Activated CD8-positive, alpha-beta memory T cell treated with anti-CD3 and anti-CD28 coated beads, Interleukin-2, amount 50 U/mL, for 1 hour (primary cell): ENCODE results near the gene ADGRG6.
"Not testable (repeated sequence)": the region's sequence is repeated elsewhere in the genome, so short reads cannot be mapped to it uniquely, and the experiment has no call there.

Experiments
- DNase-seq: peaks from one replicate; pipeline ENCODE4 v3.0.0-alpha.2; 2020; ENCODE audit errors: extremely low read depth

Gene ADGRG6

GRCh38 chr6:142444881-142445301, 143.1 kb downstream of the ADGRG6 start:
- DNase-seq = no peak

GRCh38 chr6:142446168-142446567, 144.4 kb downstream of the ADGRG6 start:
- no peak for DNase-seq

- no peak for DNase-seq
Measured at GRCh38 chr6:142446576-142446975, 144.8 kb downstream of the ADGRG6 start.

- no peak for DNase-seq
Measured at GRCh38 chr6:142448091-142448729, 146.4 kb downstream of the ADGRG6 start.

GRCh38 chr6:142450856-142451255, 149.0 kb downstream of the ADGRG6 start:
- DNase-seq = not testable (repeated sequence)

- no peak for DNase-seq
Measured at GRCh38 chr6:142452993-142453392, 151.2 kb downstream of the ADGRG6 start.

- not testable (repeated sequence) for DNase-seq
Measured at GRCh38 chr6:142454196-142454595, 152.4 kb downstream of the ADGRG6 start.

GRCh38 chr6:142454848-142455247, 153.0 kb downstream of the ADGRG6 start:
- DNase-seq = not testable (repeated sequence)

GRCh38 chr6:142455957-142456589, 154.3 kb downstream of the ADGRG6 start:
- no peak for DNase-seq

GRCh38 chr6:142457638-142458406, 156.0 kb downstream of the ADGRG6 start:
- no peak for DNase-seq

GRCh38 chr6:142458836-142459235, 157.0 kb downstream of the ADGRG6 start:
- no peak for DNase-seq

- no peak for DNase-seq
Measured at GRCh38 chr6:142459271-142459670, 157.5 kb downstream of the ADGRG6 start.

- no peak for DNase-seq
Measured at GRCh38 chr6:142462260-142462659, 160.5 kb downstream of the ADGRG6 start.

GRCh38 chr6:142463988-142464387, 162.2 kb downstream of the ADGRG6 start:
- DNase-seq = no peak

GRCh38 chr6:142469220-142469619, 167.4 kb downstream of the ADGRG6 start:
- no peak for DNase-seq

- DNase-seq = no peak
Measured at GRCh38 chr6:142470421-142470820, 168.6 kb downstream of the ADGRG6 start.

GRCh38 chr6:142474531-142475289, 172.9 kb downstream of the ADGRG6 start:
- no peak for DNase-seq

- no peak for DNase-seq
Measured at GRCh38 chr6:142476452-142476851, 174.6 kb downstream of the ADGRG6 start.

GRCh38 chr6:142478117-142478516, 176.3 kb downstream of the ADGRG6 start:
- DNase-seq = no peak

- no peak for DNase-seq
Measured at GRCh38 chr6:142481466-142481865, 179.7 kb downstream of the ADGRG6 start.

GRCh38 chr6:142482249-142482648, 180.4 kb downstream of the ADGRG6 start:
- no peak for DNase-seq

- DNase-seq = no peak
Measured at GRCh38 chr6:142482974-142483373, 181.2 kb downstream of the ADGRG6 start.
